Hepatocyte (in vitro differentiated cells): ENCODE data around the gene RBM8A. TPM values are rescaled to one million over a fixed set of nuclear protein-coding genes. Genes with fewer than 3 reads are reported as not detected.

Experiments
- DNase-seq: peaks from one replicate; pipeline ENCODE4 v3.0.0-alpha.2; 2016; ENCODE audit warnings: low spot score
- H2AFZ ChIP-seq: fragments of 200-600 bp; sonication (generic); 2 replicates; pipeline ENCODE4 v1.6.0; 2016; ENCODE audit warnings: antibody characterized with exemption, mild to moderate bottlenecking
- H3K27ac ChIP-seq: fragments of 200-600 bp; sonication (generic); 2 replicates; pipeline ENCODE4 v1.5.1; 2016; ENCODE audit warnings: mild to moderate bottlenecking
- H3K27me3 ChIP-seq: fragments of 200-600 bp; sonication (generic); 2 replicates; pipeline ENCODE4 v1.6.1; 2016
- H3K36me3 ChIP-seq: fragments of 200-600 bp; sonication (generic); replicated peaks from 2 replicates; pipeline ENCODE4 v1.5.1; 2016; ENCODE audit warnings: low read depth; ENCODE audit not compliant: insufficient read depth
- H3K4me1 ChIP-seq: fragments of 200-600 bp; sonication (generic); 2 replicates; pipeline ENCODE4 v1.5.1; 2016; ENCODE audit warnings: mild to moderate bottlenecking, moderate library complexity; ENCODE audit not compliant: insufficient read depth
- H3K4me2 ChIP-seq: fragments of 200-600 bp; sonication (generic); 2 replicates; pipeline ENCODE4 v1.6.0; 2016
- H3K4me3 ChIP-seq: fragments of 200-600 bp; sonication (generic); 2 replicates; pipeline ENCODE4 v1.5.1; 2016; ENCODE audit warnings: mild to moderate bottlenecking
- H3K79me2 ChIP-seq: fragments of 200-600 bp; sonication (generic); 2 replicates; pipeline ENCODE4 v1.6.0; 2017; ENCODE audit warnings: mild to moderate bottlenecking
- H3K9me2 ChIP-seq: fragments of 200-600 bp; sonication (generic); replicated peaks from 2 replicates; pipeline ENCODE4 v1.6.0; 2017; ENCODE audit warnings: mild to moderate bottlenecking; ENCODE audit not compliant: insufficient read depth
- H3K9me3 ChIP-seq: fragments of 200-600 bp; sonication (generic); 2 replicates; pipeline ENCODE4 v1.5.1; 2016; ENCODE audit warnings: low read depth, mild to moderate bottlenecking
- H4K20me1 ChIP-seq: fragments of 200-600 bp; sonication (generic); 2 replicates; pipeline ENCODE4 v1.6.0; 2016; ENCODE audit warnings: mild to moderate bottlenecking; ENCODE audit not compliant: insufficient read depth, poor library complexity, severe bottlenecking
- EZH2 ChIP-seq: fragments of 200-600 bp; sonication (generic); IDR thresholded peaks from 2 replicates; pipeline ENCODE4 v1.6.1; 2016; ENCODE audit warnings: antibody characterized with exemption, mild to moderate bottlenecking, borderline replicate concordance
- EZH2phosphoT487 ChIP-seq: fragments of 200-600 bp; sonication (generic); IDR thresholded peaks from one replicate; pipeline ENCODE4 v1.6.1; 2018; ENCODE audit warnings: antibody characterized with exemption, mild to moderate bottlenecking, low read depth, moderate library complexity; ENCODE audit not compliant: unreplicated experiment, severe bottlenecking
- WGBS: methylation state at CpG from one replicate; pipeline ENCODE4 v1.1.6; 2016; ENCODE audit warnings: low lambda C conversion rate; ENCODE audit errors: missing lambda C conversion rate; 5-methylcytosine and 5-hydroxymethylcytosine counted together
- polyA plus RNA-seq: library from polyadenylated mRNA; unstranded; fragments of >200 nt; fragmentation: Nextera tagmentation; extraction: Ambion mirVana; gene quantifications from 2 replicates; pipeline ENCODE4 v1.2.1, GENCODE V29; 2016
- total RNA-seq: library from RNA; depleted of rRNA; stranded (reverse); fragments of >200 nt; gene quantifications from 2 replicates; pipeline ENCODE4 v1.2.3, GENCODE V29; 2014
- TF ChIP-seq, protein P1 (sequence below): fragments of 200-600 bp; sonication (generic); IDR thresholded peaks from 2 replicates; pipeline ENCODE4 v1.5.1; 2016; ENCODE audit warnings: antibody characterized with exemption, mild to moderate bottlenecking; ENCODE audit not compliant: poor library complexity

Gene RBM8A
- total and polyA plus RNA-seq, 2 experiments from 2014 or later, result 141 to 185 TPM

DNA sequence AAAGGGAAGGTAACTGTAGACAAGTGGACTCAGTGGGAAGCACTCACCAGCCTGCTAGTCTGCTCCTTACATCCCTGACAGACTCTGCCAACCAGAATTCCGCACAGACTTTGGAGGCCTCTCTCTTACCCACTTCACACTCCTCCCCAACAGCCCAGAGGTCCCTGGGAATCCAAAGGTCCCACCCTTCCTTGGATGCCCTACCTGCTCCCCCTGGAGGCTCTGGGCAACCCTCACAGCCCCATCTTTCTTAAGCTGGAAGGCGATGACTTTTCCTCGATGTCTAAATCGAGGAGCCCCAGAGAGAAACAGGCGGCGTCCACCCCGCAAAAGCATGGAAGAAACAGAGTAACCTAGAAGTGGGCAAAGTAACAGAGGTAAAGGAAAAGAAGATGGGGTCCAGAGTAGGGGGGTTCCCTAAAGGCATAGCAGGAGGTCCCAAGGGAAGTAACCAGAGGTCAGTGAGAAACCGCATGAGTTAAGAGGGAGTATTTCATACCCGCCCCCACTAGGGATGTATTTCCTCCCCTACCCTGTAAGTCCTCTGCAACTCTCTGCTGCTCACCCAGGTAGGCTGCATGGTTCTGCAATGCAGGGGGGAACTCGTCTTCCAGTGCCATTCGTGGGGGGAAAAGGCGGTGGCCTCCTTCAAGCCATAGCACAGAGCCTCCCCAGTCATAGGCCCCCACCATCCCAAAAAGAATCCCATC is 25.8 kb downstream of the RBM8A start:
- Histone ChIP-seq H3K27me3 (no peaks in the 10 kb centered on the region), H4K20me1 (no peaks in the 10 kb centered on the region), H3K36me3 (no peaks in the 10 kb centered on the region), H3K27ac (no peak overlapping the region), H3K9me3 (no peaks in the 10 kb centered on the region), H3K79me2 (no peaks in the 10 kb centered on the region), H3K4me1 (no peaks in the 10 kb centered on the region), H3K4me2 (no peak overlapping the region), H2AFZ (no peak overlapping the region), H3K4me3 (no peak overlapping the region), H3K9me2 (no peaks in the 10 kb centered on the region)
- TF ChIP-seq EZH2phosphoT487, result no peak
- no peak for DNase-seq
- WGBS, result 96% methylated on average over 12 of the region's 12 CpGs

DNA sequence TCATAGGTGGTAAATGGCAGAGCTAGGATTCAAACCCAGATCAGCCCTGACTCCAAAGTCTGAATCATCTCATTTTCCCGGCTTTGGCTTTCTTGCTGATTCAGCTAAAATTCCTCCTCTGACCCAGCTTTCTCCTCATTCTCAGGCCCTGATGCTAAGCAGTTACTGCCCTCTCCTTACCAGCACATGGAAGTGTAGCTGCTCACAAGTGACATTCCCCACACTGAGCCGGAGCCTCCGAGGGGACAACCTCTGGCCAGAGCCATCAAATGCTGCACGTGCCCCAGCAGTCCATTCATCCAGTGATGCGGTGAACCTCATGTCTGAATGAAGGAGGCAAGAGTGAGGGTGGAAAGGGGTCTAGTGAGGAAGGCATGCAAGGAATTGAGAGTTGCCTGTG is 28.5 kb downstream of the RBM8A start:
- H3K4me2 ChIP-seq, result no peak overlapping the region
- no peaks in the 10 kb centered on the region for H3K9me3 ChIP-seq
- no peak for DNase-seq
- no peaks in the 10 kb centered on the region for H4K20me1 ChIP-seq
- no peak overlapping the region for H3K4me3 ChIP-seq
- no peaks in the 10 kb centered on the region for H3K9me2 ChIP-seq
- no peaks in the 10 kb centered on the region for H3K79me2 ChIP-seq
- TF ChIP-seq, protein P1, sequence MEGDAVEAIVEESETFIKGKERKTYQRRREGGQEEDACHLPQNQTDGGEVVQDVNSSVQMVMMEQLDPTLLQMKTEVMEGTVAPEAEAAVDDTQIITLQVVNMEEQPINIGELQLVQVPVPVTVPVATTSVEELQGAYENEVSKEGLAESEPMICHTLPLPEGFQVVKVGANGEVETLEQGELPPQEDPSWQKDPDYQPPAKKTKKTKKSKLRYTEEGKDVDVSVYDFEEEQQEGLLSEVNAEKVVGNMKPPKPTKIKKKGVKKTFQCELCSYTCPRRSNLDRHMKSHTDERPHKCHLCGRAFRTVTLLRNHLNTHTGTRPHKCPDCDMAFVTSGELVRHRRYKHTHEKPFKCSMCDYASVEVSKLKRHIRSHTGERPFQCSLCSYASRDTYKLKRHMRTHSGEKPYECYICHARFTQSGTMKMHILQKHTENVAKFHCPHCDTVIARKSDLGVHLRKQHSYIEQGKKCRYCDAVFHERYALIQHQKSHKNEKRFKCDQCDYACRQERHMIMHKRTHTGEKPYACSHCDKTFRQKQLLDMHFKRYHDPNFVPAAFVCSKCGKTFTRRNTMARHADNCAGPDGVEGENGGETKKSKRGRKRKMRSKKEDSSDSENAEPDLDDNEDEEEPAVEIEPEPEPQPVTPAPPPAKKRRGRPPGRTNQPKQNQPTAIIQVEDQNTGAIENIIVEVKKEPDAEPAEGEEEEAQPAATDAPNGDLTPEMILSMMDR, result no peak
- TF ChIP-seq EZH2 (no peak), EZH2phosphoT487 (no peak)
- no peaks in the 10 kb centered on the region for H3K4me1 ChIP-seq
- no peak overlapping the region for H2AFZ ChIP-seq
- H3K27me3 ChIP-seq, result no peaks in the 10 kb centered on the region
- no peaks in the 10 kb centered on the region for H3K36me3 ChIP-seq
- WGBS, result 87% methylated on average over 5 of the region's 5 CpGs
- H3K27ac ChIP-seq, result no peak overlapping the region

DNA sequence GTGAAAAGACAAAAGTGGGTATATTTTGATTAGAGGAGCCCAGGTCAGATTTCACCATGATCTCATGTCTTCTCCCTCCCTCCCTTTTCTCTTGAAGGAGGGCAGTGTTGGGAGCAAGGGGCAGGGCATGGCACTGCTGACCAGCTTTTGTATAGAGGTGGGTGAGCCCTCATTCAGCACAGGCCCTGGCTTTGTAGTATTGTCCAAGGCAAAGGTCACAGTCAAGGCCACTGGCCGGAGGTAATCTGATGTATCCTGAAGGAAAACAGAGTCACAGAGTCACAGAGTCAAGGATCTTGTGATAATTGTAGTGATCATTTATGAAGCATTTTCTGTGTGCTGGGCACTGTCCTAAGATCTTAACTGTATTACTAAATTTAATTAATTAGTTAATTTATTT is 29.3 kb downstream of the RBM8A start:
- no peaks in the 10 kb centered on the region for H3K27me3 ChIP-seq
- no peaks in the 10 kb centered on the region for H3K4me1 ChIP-seq
- TF ChIP-seq, protein P1, result no peak
- TF ChIP-seq EZH2phosphoT487, result no peak
- no peak for TF ChIP-seq EZH2
- no peak overlapping the region for H2AFZ ChIP-seq
- 85% methylated on average over 1 of the region's 1 CpG for WGBS
- no peaks in the 10 kb centered on the region for H4K20me1 ChIP-seq
- no peaks in the 10 kb centered on the region for H3K36me3 ChIP-seq
- H3K9me3 ChIP-seq, result no peaks in the 10 kb centered on the region
- no peak for DNase-seq
- no peak overlapping the region for H3K4me3 ChIP-seq
- H3K9me2 ChIP-seq, result no peaks in the 10 kb centered on the region
- no peak overlapping the region for H3K27ac ChIP-seq
- H3K4me2 ChIP-seq, result no peak overlapping the region
- no peaks in the 10 kb centered on the region for H3K79me2 ChIP-seq

DNA sequence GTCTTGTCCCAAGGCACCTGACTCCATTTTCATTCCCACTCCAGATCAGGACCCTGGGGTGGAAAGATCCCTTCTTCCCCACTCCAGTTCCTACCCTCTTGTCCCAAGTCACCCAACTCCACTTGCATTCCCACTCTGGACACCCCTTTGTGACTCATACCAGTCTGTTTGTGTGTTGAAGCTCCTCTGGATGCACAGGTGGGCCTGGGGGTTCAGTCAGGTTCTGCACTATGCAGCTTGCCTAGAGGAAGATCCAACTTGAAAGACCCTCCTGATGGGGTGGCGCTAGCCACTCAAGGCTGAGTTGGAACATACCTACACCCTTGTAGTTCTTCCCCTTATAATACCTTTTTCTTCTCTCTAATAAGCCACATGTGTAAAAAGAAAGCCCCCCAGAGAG is 31.8 kb downstream of the RBM8A start:
- Histone ChIP-seq H3K36me3 (no peaks in the 10 kb centered on the region), H3K9me2 (no peaks in the 10 kb centered on the region), H3K27me3 (no peaks in the 10 kb centered on the region), H3K27ac (no peak overlapping the region), H3K4me2 (no peak overlapping the region), H3K9me3 (no peaks in the 10 kb centered on the region), H2AFZ (no peak overlapping the region), H4K20me1 (no peaks in the 10 kb centered on the region), H3K79me2 (no peaks in the 10 kb centered on the region), H3K4me1 (peaks cover 16% of the 10 kb centered on the region), H3K4me3 (no peak overlapping the region)
- TF ChIP-seq EZH2phosphoT487, result no peak
- no peak for TF ChIP-seq EZH2
- TF ChIP-seq, protein P1, result no peak
- WGBS, result 100% methylated on average over 1 of the region's 1 CpG
- no peak for DNase-seq
